Keratinocyte (primary cell): ENCODE results near the gene TMEM201. TPM values are rescaled to one million over a fixed set of nuclear protein-coding genes. Genes with fewer than 3 reads are reported as not detected.
A peak's percentile ranks its signal among the peaks of the same experiment; 100 is the strongest.

Experiments
- DNase-seq: peaks from one replicate; pipeline ENCODE4 v3.0.0-alpha.2; 2011; ENCODE audit warnings: low read depth, missing footprints, low spot score
- FAIRE-seq: peaks from 2 replicates; lab custom pipeline; 2011; peaks lifted over from hg19 to GRCh38; lab: Jason Lieb, UNC
- H2AFZ ChIP-seq: 2 replicates; pipeline ENCODE4 v1.6.0; 2012; ENCODE audit warnings: low read length, control low read depth, inconsistent platforms; ENCODE audit not compliant: control insufficient read depth
- H3K27ac ChIP-seq: 2 replicates; pipeline ENCODE4 v1.5.1; 2011; ENCODE audit warnings: low read length; ENCODE audit not compliant: control insufficient read depth, insufficient read depth
- H3K27me3 ChIP-seq: 3 replicates; pipeline ENCODE4 v1.6.0; 2011; ENCODE audit warnings: low read length; ENCODE audit not compliant: control insufficient read depth, insufficient read depth; ENCODE audit errors: extremely low read depth
- H3K36me3 ChIP-seq, 2 experiments: 2 replicates in 1 of 2; 3 replicates in 1 of 2; pipeline ENCODE4 v1.5.1; 2011; ENCODE audit warnings: low read length in 2 of 2, mild to moderate bottlenecking in 1 of 2; ENCODE audit not compliant: control insufficient read depth in 2 of 2, insufficient read depth in 2 of 2; ENCODE audit errors: extremely low read depth in 1 of 2
- H3K4me1 ChIP-seq: 3 replicates; pipeline ENCODE4 v1.5.1; 2011; ENCODE audit warnings: low read length; ENCODE audit not compliant: control insufficient read depth, insufficient read depth; ENCODE audit errors: extremely low read depth
- H3K4me2 ChIP-seq: 3 replicates; pipeline ENCODE4 v1.6.0; 2011; ENCODE audit warnings: low read depth, low read length; ENCODE audit not compliant: control insufficient read depth, insufficient read depth; ENCODE audit errors: extremely low read depth
- H3K4me3 ChIP-seq, 3 experiments: fragments of 200-600 bp in 1 of 3; sonication (generic) in 1 of 3; 2 replicates in 2 of 3; 3 replicates in 1 of 3; pipeline ENCODE4 v1.5.1; 2011 to 2016; ENCODE audit warnings: low read length in 3 of 3, mild to moderate bottlenecking in 3 of 3, control low read depth in 2 of 3, inconsistent platforms in 1 of 3, low read depth in 1 of 3, mixed read lengths in 1 of 3, mixed run types in 1 of 3, moderate library complexity in 1 of 3; ENCODE audit not compliant: control insufficient read depth in 2 of 3, insufficient read depth in 2 of 3; ENCODE audit errors: extremely low read depth in 1 of 3
- H3K79me2 ChIP-seq: 2 replicates; pipeline ENCODE4 v1.6.0; 2012; ENCODE audit warnings: low read length; ENCODE audit not compliant: control insufficient read depth, insufficient read depth
- H3K9ac ChIP-seq: 3 replicates; pipeline ENCODE4 v1.6.0; 2011; ENCODE audit warnings: low read length; ENCODE audit not compliant: control insufficient read depth, insufficient read depth; ENCODE audit errors: extremely low read depth
- H3K9me1 ChIP-seq: 3 replicates; pipeline ENCODE4 v1.6.0; 2011; ENCODE audit warnings: low read length; ENCODE audit not compliant: control insufficient read depth, insufficient read depth; ENCODE audit errors: extremely low read depth
- H3K9me3 ChIP-seq: 2 replicates; pipeline ENCODE4 v1.5.1; 2012; ENCODE audit warnings: low read depth, low read length; ENCODE audit not compliant: control insufficient read depth
- H4K20me1 ChIP-seq: 3 replicates; pipeline ENCODE4 v1.6.0; 2011; ENCODE audit warnings: low read length; ENCODE audit not compliant: control insufficient read depth, insufficient read depth; ENCODE audit errors: extremely low read depth
- CTCF ChIP-seq, 3 experiments: IDR thresholded peaks in 1 of 3; conservative IDR thresholded peaks in 1 of 3; optimal IDR thresholded peaks in 1 of 3; 2 replicates in 2 of 3; 3 replicates in 1 of 3; pipeline versions ENCODE3 to v1.5.1; 2011; ENCODE audit warnings: low read length in 3 of 3, mild to moderate bottlenecking in 3 of 3, moderate library complexity in 2 of 3, control low read depth in 1 of 3, inconsistent platforms in 1 of 3; ENCODE audit not compliant: insufficient read depth in 2 of 3; ENCODE audit errors: extremely low read depth in 1 of 3
- EZH2 ChIP-seq: IDR thresholded peaks from one replicate; pipeline ENCODE4 v1.6.1; 2012; ENCODE audit warnings: inconsistent platforms, mild to moderate bottlenecking, low read length, moderate library complexity
- dilution Hi-C: fragments of 300-500 bp; cut with MboI; formaldehyde crosslinking; loops from one replicate; pipeline ENCODE4 v1.7.0; 2020; ENCODE audit warnings: low sequenced_read_pairs; ENCODE audit not compliant: extremely low pct_ligation_motif_present
- polyA plus RNA-seq, 5 experiments: library from polyadenylated mRNA; depleted of rRNA in 3 of 5; stranded (reverse) in 3 of 5; stranded (forward) in 1 of 5; unstranded in 1 of 5; fragments of >200 nt; gene quantifications; 1 replicate in 1 of 5; 2 replicates in 3 of 5; 3 replicates in 1 of 5; pipeline versions ENCODE4 v1.2.1 to v1.2.3, GENCODE V29; 2011 to 2012; ENCODE audit warnings: missing spikeins in 2 of 5, low read depth in 1 of 5, low replicate concordance in 1 of 5

The TMEM201 gene
- polyA plus RNA-seq, 1 donor (not counting 4 experiments of a cell fraction or from before 2014, with no cell fraction given), result 1.5 TPM

- Histone ChIP-seq H3K27me3 (no peaks in the 10 kb centered on the region), H3K9ac (no peak overlapping the region), H3K4me1 (peaks cover 29% of the 10 kb centered on the region), H3K9me3 (no peaks in the 10 kb centered on the region), H2AFZ (no peak overlapping the region), H4K20me1 (peaks cover 10% of the 10 kb centered on the region), H3K4me2 (no peak overlapping the region), H3K4me3 (no peak overlapping the region), H3K9me1 (peaks cover 17% of the 10 kb centered on the region), H3K36me3 (no peaks in the 10 kb centered on the region), H3K79me2 (peaks cover 63% of the 10 kb centered on the region), H3K27ac (no peak overlapping the region)
- DNase-seq, result no peak
- dilution Hi-C loops, result no loop called here
- no peak for FAIRE-seq
- TF ChIP-seq EZH2, result no peak
- TF ChIP-seq CTCF (optimal IDR thresholded peaks at IDR 0.05 in 1 of 3, IDR thresholded peaks at IDR 0.05 in 1 of 3, conservative IDR thresholded peaks at IDR 0.05 in 1 of 3; ENCODE audit: extremely low read depth in 1 of 3, insufficient read depth in 2 of 3, low read length in 3 of 3), result no peak
Observed at GRCh38 chr1:9591669-9592509, 3.2 kb downstream of the TMEM201 start.

- no peak for DNase-seq
- Histone ChIP-seq H3K9me1 (peaks cover 17% of the 10 kb centered on the region), H3K4me3 (no peak overlapping the region), H3K4me1 (peaks cover 29% of the 10 kb centered on the region), H3K27me3 (no peaks in the 10 kb centered on the region), H2AFZ (no peak overlapping the region), H3K36me3 (peaks cover 0 to 2% of the 10 kb centered on the region in 2 experiments), H4K20me1 (peaks cover 10% of the 10 kb centered on the region), H3K9me3 (no peaks in the 10 kb centered on the region), H3K9ac (no peak overlapping the region), H3K79me2 (peaks cover 63% of the 10 kb centered on the region), H3K27ac (peak overlapping the region; percentile 68), H3K4me2 (no peak overlapping the region)
- TF ChIP-seq CTCF (optimal IDR thresholded peaks at IDR 0.05 in 1 of 3, IDR thresholded peaks at IDR 0.05 in 1 of 3, conservative IDR thresholded peaks at IDR 0.05 in 1 of 3; ENCODE audit: extremely low read depth in 1 of 3, insufficient read depth in 2 of 3, low read length in 3 of 3), result no peak
- no peak for TF ChIP-seq EZH2
- dilution Hi-C loops, result no loop called here
- FAIRE-seq, result no peak
Observed at GRCh38 chr1:9592510-9593075, 3.9 kb downstream of the TMEM201 start.
